ENCODE data around the gene GTPBP2. TPM values are rescaled to one million over a fixed set of nuclear protein-coding genes. Genes with fewer than 3 reads are reported as not detected.

GTPBP2 gene
- total RNA-seq (10 to 100 TPM; 16.6 to 37.1 (median 26.1) TPM), polyA plus RNA-seq (10 to 100 TPM; 24.1 to 37.0 TPM)
- long read RNA-seq, donor 1, partial matches to known transcripts, result 6 of 7 reads
- long read RNA-seq, donor 1, other reads (novel, unspliced or antisense), result 0 of 7 reads
- long read RNA-seq, donor 2, partial matches to known transcripts, result 10 of 18 reads
- long read RNA-seq, donor 2, other reads (novel, unspliced or antisense), result 5 of 18 reads
- long read RNA-seq, donor 3, partial matches to known transcripts, result 3 of 11 reads
- long read RNA-seq, donor 3, other reads (novel, unspliced or antisense), result 6 of 11 reads

GRCh38 chr6:43629104-43629504 lies at the start of gene GTPBP2:
Gene GTPBP2, minus strand, starts transcription at chr6:43629264. Its CDS starts 102 bp downstream, at chr6:43629162.
- TF ChIP-seq POLR2A (IDR thresholded peaks at IDR 0.05) (peak in 1 of 2 donors; percentile 59), CTCF (IDR thresholded peaks at IDR 0.05) (no peak)
- Histone ChIP-seq H3K9me3 (no peaks in the 10 kb centered on the region), H3K27ac (peak within 1 kb of the TSS; percentile 89 to 100 (median 98)), H3K36me3 (peaks cover 0 to 26% (median 20%) of the 10 kb centered on the region in 9 donors), H3K4me3 (peak within 1 kb of the TSS; percentile 66 to 97 (median 86)), H3K4me1 (peaks cover 3 to 34% (median 26%) of the 10 kb centered on the region in 12 donors), H3K27me3 (no peaks in the 10 kb centered on the region)
- intact Hi-C loops (cut with DNase I), result no loop called here
- DNase-seq, result peak; percentile 99 to 100 (median 99)
- 0 to 1% (median 0%) methylated on average over 24 to 46 of the region's 46 CpGs for WGBS, 4 donors
- ATAC-seq, result peak; percentile 92 to 95 (median 92)

- no peak overlapping the region for H3K27ac ChIP-seq
Observed at GRCh38 chr6:43678341-43678740, 49.3 kb upstream of the GTPBP2 start.

GRCh38 chr6:43677759-43678158 lies 48.7 kb upstream of the GTPBP2 start:
- DNase-seq, result no peak
- intact Hi-C loops (cut with DNase I), result loop anchor here in 1 of 10 donors (5.0 kb wide), 1 partner anchor 85 kb away; no protein-coding TSS in a partner anchor
- no peak for ATAC-seq
- Histone ChIP-seq H3K27ac (peak overlapping the region in 1 of 12 donors; percentile 18), H3K27me3 (no peaks in the 10 kb centered on the region), H3K9me3 (no peaks in the 10 kb centered on the region), H3K36me3 (peaks cover 3 to 100% (median 82%) of the 10 kb centered on the region in 9 donors), H3K4me3 (no peak overlapping the region), H3K4me1 (peaks cover 0 to 45% (median 16%) of the 10 kb centered on the region in 12 donors)
- 82 to 91% (median 89%) methylated on average over 7 of the region's 7 CpGs for WGBS, 4 donors
- no peak for TF ChIP-seq CTCF (IDR thresholded peaks at IDR 0.05)
- TF ChIP-seq POLR2A (IDR thresholded peaks at IDR 0.05), result no peak

More at GRCh38 chr6:43678341-43678740, 49.3 kb upstream of the GTPBP2 start:
- H3K27me3 ChIP-seq, result no peaks in the 10 kb centered on the region
- TF ChIP-seq POLR2A (IDR thresholded peaks at IDR 0.05), result no peak
- TF ChIP-seq CTCF (IDR thresholded peaks at IDR 0.05), result no peak
- WGBS, 4 donors, result 86 to 96% (median 90%) methylated on average over 7 of the region's 7 CpGs
- H3K4me1 ChIP-seq, result peaks cover 0 to 50% (median 18%) of the 10 kb centered on the region in 12 donors
- DNase-seq, result no peak
- intact Hi-C loops (cut with DNase I), result loop anchor here in 1 of 10 donors (5.0 kb wide), 1 partner anchor 84 kb away; no protein-coding TSS in a partner anchor
- H3K9me3 ChIP-seq, result no peaks in the 10 kb centered on the region
- ATAC-seq, result no peak
- peaks cover 3 to 97% (median 76%) of the 10 kb centered on the region in 9 donors for H3K36me3 ChIP-seq
- H3K4me3 ChIP-seq, result no peak overlapping the region

GRCh38 chr6:43676962-43677606 lies 48.0 kb upstream of the GTPBP2 start:
- WGBS, 4 donors, result 78 to 86% (median 83%) methylated on average over 7 of the region's 7 CpGs
- peak in 1 of 4 donors; percentile 23 for ATAC-seq

More at GRCh38 chr6:43676962-43677606, 48.0 kb upstream of the GTPBP2 start:
- Histone ChIP-seq H3K9me3 (no peaks in the 10 kb centered on the region), H3K4me3 (no peak overlapping the region), H3K27ac (peak overlapping the region in 5 of 12 donors; percentile 17 to 54 (median 33)), H3K36me3 (peaks cover 3 to 100% (median 89%) of the 10 kb centered on the region in 9 donors), H3K27me3 (no peaks in the 10 kb centered on the region), H3K4me1 (peaks cover 0 to 39% (median 14%) of the 10 kb centered on the region in 12 donors)
- DNase-seq, result no peak
- TF ChIP-seq CTCF (IDR thresholded peaks at IDR 0.05) (no peak), POLR2A (IDR thresholded peaks at IDR 0.05) (no peak)
- intact Hi-C loops (cut with DNase I), result loop anchor here in 1 of 10 donors (5.0 kb wide), 1 partner anchor 85 kb away; no protein-coding TSS in a partner anchor
